GM21360 (cell line): ENCODE measurements around the gene COMMD2.

Experiments used
- ATAC-seq: cut with Tn5 transposase; IDR thresholded peaks from one replicate; pipeline ENCODE4 v1.9.1; 2021; ENCODE audit warnings: mild to moderate bottlenecking, moderate library complexity; ENCODE audit not compliant: unreplicated experiment

COMMD2 gene

DNA sequence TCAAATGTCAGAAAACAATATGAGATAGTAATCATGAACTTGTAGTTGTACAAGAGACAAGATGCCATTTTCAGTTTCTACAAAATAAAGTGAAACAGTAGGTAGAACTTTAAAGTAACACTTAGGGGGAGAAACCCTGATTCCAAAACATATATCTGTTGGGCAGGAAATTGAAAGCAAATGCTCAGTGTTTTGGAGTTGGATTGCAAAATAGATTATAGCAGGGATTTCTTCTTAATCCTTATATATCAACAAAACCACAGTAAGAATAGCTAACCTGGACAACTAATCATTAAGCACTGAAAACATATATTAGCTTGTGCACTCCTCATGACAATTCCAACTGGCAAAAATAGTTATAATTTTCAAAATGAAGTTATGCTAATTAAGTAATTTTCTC lies 46.9 kb downstream of the COMMD2 start:
- ATAC-seq = no peak

DNA sequence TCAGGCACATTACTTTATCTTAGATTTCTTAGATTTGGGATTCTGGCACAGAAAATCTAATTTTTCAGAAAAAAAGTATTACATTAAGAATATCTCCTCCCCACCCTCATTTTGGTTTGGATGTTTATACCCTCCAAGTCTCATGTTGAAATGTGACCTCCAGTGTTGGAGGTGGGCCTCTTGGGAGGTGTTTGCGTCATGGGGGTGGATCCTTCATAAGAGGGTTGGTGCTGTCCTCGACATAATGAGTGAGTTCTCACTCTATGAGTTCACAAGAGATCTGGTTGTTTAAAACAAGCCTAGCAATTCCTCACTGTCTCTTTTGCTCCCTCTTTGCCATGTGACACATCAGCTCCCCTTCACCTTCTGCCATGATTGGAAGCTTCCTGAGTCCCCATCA lies 48.8 kb downstream of the COMMD2 start:
- ATAC-seq = no peak

DNA sequence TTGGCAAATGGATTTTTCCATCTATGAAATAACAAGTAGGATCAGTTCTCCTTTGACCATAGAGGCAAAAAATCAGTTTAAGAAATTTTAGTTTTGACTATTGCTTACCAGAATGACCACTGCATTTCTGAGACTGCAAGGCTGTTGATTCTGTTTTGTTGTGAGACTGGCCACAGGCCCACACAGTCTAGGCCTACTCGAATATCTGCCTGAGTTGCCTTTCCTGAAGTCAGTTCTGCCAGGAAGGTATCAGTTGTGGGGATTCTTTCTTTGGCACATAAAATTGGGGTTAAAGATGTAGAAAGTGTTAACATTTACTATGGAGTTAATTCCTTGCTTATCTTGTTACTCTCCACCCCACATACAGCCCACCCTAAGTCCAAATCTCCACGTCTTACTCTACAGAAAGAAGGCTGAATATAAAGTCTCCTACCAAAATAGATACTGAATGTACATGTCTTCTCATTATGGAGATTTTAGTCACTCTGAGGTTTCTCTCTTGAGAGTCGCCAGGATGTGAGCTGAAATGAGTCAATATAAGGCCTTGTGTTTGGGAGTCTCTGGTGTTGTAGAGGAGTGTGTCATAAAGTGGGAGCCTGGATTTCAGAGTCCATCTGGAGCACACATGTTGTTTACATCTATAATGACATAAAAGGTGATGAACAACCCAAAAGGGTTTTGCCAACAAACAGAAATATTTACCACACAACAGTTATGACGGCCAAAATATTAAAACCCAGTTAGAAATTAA lies 49.4 kb downstream of the COMMD2 start:
- no peak for ATAC-seq

DNA sequence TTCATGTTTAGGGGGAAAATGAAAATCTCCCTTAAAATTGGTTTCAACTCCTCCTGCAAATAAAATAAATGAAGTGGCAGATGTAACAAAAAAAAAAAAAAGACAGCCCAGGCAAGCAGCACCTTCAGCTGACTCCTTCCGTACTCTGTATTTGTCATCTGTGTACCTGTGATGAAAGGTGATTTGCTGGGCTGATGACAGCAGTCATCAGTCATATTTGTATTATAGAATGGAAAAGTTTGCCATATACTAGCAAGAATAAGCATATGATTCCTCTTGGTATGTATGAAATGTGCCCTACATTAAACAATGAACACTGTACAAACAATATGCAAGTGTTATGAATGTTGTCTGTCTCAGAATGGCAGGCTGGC lies 50.3 kb downstream of the COMMD2 start:
- ATAC-seq = no peak

DNA sequence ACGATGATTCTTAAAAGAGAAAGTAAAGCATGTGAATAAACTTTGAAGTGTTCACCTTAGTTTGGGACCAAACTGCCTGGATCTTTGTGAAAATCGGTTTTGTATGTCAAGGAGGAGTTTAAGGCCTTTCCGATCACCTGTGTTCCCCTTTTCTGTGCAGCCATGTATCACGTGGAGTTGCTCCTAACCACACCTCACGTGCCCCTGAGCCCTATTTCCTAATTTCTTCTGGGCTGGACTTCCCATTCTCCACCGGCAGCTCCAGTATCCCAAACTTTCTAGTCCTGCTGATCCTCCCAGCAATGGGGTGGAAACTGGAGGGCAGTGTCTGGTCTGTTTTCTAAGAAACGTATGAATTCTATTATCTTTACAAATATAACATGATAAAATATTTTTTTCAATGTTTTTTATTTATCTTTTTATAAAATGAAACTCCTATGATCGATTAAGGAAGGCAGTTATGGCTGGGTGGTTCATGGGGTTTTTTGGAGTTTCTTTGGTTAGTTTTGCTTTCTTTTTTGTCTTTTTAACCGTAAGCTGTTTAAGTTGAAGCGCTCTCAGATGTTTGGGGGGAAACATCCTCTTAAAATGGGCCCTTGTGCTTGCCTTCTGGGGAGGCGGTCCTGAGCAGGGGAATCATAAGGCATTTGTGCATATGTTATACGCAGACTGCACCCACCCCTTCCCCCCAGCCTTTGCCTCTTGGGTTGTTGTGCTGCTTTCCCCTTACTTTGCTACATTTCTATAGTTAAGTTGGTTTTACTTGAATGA lies 50.9 kb downstream of the COMMD2 start:
- no peak for ATAC-seq
